ENCODE measurements around the gene PCSK2.

Gene PCSK2

DNA sequence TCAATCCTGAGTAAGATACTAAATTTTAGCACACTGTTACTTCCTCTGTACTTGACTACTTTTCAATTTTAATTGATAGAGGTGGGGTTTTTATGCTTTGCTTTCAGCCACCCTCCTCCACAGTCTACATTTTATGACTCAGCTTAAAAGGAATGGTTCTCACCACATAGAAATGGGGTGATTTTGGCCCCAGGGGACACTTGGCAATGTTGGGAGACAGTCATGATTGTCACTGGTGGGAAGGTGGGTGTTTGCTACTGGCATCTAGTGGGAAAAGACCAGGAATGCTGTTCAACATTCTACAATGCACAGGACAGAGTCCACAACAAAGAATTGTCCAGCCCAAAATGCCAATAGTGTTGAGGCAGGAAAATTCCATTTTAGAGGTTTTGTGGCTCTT lies 71.3 kb downstream of the PCSK2 start:
- H3K27ac ChIP-seq (ENCODE audit: insufficient read depth, low read depth, low read length, poor library complexity, severe bottlenecking) = no peak overlapping the region
- H3K9me3 ChIP-seq (ENCODE audit: control insufficient read depth, low read length) = no peaks in the 10 kb centered on the region
- H3K27me3 ChIP-seq (ENCODE audit: control insufficient read depth, insufficient read depth, low read length, poor library complexity, severe bottlenecking) = no peaks in the 10 kb centered on the region
- H3K4me1 ChIP-seq (ENCODE audit: control insufficient read depth, insufficient read depth, low read length) = no peaks in the 10 kb centered on the region
- H3K36me3 ChIP-seq (ENCODE audit: control insufficient read depth, insufficient read depth, low read length) = no peaks in the 10 kb centered on the region
- no peak overlapping the region for H3K4me3 ChIP-seq (ENCODE audit: insufficient read depth, low read depth, low read length)

DNA sequence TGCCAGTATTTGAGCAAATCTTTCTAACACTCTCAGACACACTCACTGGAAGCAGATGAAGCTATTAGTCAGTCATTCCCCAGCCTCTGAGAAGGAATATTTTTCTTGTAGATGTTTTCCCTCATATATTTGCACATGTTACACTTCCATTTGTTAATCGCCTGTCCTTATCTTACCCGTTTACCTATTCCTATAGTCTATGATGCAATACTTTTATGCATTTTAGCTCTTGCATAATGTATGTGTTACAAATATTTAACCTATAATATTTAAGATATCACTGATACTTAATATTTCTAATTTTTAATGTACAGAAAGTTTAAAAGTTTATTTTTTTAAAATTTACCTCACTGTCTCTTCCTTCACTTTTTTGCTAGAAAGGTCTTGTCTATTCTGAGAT lies 71.9 kb downstream of the PCSK2 start:
- WGBS, 2 experiments = no CpG with 5 or more reads among the region's 2 CpGs
- Histone ChIP-seq H3K27ac (ENCODE audit: insufficient read depth, low read depth, low read length, poor library complexity, severe bottlenecking) (no peak overlapping the region), H3K36me3 (ENCODE audit: control insufficient read depth, insufficient read depth, low read length) (no peaks in the 10 kb centered on the region), H3K4me3 (ENCODE audit: insufficient read depth, low read depth, low read length) (no peak overlapping the region), H3K27me3 (ENCODE audit: control insufficient read depth, insufficient read depth, low read length, poor library complexity, severe bottlenecking) (no peaks in the 10 kb centered on the region), H3K9me3 (ENCODE audit: control insufficient read depth, low read length) (no peaks in the 10 kb centered on the region), H3K4me1 (ENCODE audit: control insufficient read depth, insufficient read depth, low read length) (no peaks in the 10 kb centered on the region)

DNA sequence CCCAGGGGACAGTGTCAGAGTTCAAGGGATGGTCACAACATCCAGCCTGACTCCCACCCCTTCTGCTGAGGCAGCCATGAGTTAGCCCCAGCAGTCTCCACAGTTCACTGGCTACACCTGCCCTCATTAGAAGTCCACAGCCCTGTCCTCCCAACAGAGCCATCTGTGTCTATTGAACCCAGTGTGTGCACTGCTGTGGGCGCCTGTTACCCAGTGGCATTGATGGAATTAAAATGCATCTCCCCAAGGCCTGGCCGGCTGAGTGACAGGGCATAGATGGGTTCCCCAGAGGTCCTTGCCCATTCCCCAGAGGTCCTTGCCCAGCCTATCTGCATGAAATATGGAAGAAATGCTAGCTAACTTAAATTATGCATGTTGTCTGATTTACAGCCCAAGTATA lies 73.3 kb downstream of the PCSK2 start:
- Histone ChIP-seq H3K9me3 (ENCODE audit: control insufficient read depth, low read length) (no peaks in the 10 kb centered on the region), H3K27ac (ENCODE audit: insufficient read depth, low read depth, low read length, poor library complexity, severe bottlenecking) (no peak overlapping the region), H3K4me3 (ENCODE audit: insufficient read depth, low read depth, low read length) (no peak overlapping the region), H3K4me1 (ENCODE audit: control insufficient read depth, insufficient read depth, low read length) (no peaks in the 10 kb centered on the region), H3K36me3 (ENCODE audit: control insufficient read depth, insufficient read depth, low read length) (no peaks in the 10 kb centered on the region), H3K27me3 (ENCODE audit: control insufficient read depth, insufficient read depth, low read length, poor library complexity, severe bottlenecking) (no peaks in the 10 kb centered on the region)
- WGBS, 2 experiments = 93 to 95% methylated on average over 2 of the region's 2 CpGs

DNA sequence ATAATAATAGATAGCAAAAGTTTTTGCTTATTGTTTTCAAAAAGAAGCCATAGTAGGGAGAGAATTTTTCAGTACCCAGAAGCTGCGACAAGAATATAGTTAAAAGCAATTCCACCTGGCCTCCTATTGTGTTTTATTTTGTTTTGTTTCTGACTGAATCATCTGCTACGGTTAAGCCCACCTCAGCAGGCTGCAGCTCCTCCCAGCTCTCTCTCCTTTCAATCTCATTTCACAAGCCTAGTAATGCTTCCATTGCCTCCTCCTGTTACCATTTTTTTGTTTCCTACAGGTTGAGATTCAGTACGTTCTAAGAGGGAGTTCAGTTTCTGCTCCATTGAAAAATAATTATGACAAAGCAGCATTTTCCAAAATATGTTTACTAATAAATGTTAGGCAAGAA lies 77.9 kb downstream of the PCSK2 start:
- Histone ChIP-seq H3K4me3 (ENCODE audit: insufficient read depth, low read depth, low read length) (no peak overlapping the region), H3K27ac (ENCODE audit: insufficient read depth, low read depth, low read length, poor library complexity, severe bottlenecking) (no peak overlapping the region), H3K36me3 (ENCODE audit: control insufficient read depth, insufficient read depth, low read length) (no peaks in the 10 kb centered on the region), H3K4me1 (ENCODE audit: control insufficient read depth, insufficient read depth, low read length) (no peaks in the 10 kb centered on the region), H3K9me3 (ENCODE audit: control insufficient read depth, low read length) (no peaks in the 10 kb centered on the region), H3K27me3 (ENCODE audit: control insufficient read depth, insufficient read depth, low read length, poor library complexity, severe bottlenecking) (no peaks in the 10 kb centered on the region)
- WGBS, 2 experiments = 0 to 2% methylated on average over 2 of the region's 3 CpGs

DNA sequence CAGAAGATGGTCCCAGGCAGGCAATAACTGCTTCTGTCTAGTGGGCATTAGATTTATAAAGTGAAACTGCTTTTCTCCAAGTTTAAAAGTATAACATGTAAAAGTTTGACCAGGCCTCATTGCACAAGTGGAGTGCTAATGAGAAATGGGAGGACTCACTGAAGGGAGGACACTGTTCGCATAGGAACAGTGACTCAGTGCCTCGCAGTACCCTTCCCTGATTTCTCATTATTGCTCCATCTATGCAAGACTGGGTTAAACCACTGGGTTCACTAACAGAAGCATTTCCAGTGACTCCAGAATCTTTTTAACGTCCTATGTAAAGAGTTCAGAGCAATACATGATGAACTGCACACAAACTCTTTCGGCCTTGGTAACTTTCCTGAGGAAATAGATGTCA lies 79.6 kb downstream of the PCSK2 start:
- Histone ChIP-seq H3K27me3 (ENCODE audit: control insufficient read depth, insufficient read depth, low read length, poor library complexity, severe bottlenecking) (no peaks in the 10 kb centered on the region), H3K9me3 (ENCODE audit: control insufficient read depth, low read length) (no peaks in the 10 kb centered on the region), H3K4me3 (ENCODE audit: insufficient read depth, low read depth, low read length) (no peak overlapping the region), H3K4me1 (ENCODE audit: control insufficient read depth, insufficient read depth, low read length) (no peaks in the 10 kb centered on the region), H3K36me3 (ENCODE audit: control insufficient read depth, insufficient read depth, low read length) (no peaks in the 10 kb centered on the region), H3K27ac (ENCODE audit: insufficient read depth, low read depth, low read length, poor library complexity, severe bottlenecking) (no peak overlapping the region)
- WGBS, 2 experiments = 96 to 97% methylated on average over 4 of the region's 4 CpGs

DNA sequence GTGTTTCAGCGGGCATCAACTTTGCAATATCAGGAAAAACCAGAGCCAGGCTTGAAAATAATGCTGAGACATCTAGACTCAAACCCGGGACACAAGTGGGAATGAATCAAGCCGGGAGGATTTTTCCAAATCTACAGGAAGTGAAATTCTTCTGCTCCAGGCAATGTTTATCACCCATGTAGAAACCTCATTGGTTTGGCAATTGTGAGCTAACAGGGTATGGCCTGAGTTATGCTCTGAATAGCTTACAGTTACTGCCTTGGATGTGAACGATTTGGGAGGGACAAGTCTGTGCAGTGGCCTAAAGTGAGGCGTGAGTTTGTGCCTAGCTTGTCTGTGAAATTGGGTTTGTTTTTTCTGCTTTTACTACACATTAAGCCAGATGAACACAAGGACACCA lies 87.4 kb downstream of the PCSK2 start:
- 93 to 97% methylated on average over 5 of the region's 5 CpGs for WGBS, 2 experiments
- H3K27me3 ChIP-seq (ENCODE audit: control insufficient read depth, insufficient read depth, low read length, poor library complexity, severe bottlenecking) = no peaks in the 10 kb centered on the region
- H3K9me3 ChIP-seq (ENCODE audit: control insufficient read depth, low read length) = no peaks in the 10 kb centered on the region
- no peaks in the 10 kb centered on the region for H3K4me1 ChIP-seq (ENCODE audit: control insufficient read depth, insufficient read depth, low read length)
- H3K36me3 ChIP-seq (ENCODE audit: control insufficient read depth, insufficient read depth, low read length) = no peaks in the 10 kb centered on the region
- no peak overlapping the region for H3K4me3 ChIP-seq (ENCODE audit: insufficient read depth, low read depth, low read length)
- no peak overlapping the region for H3K27ac ChIP-seq (ENCODE audit: insufficient read depth, low read depth, low read length, poor library complexity, severe bottlenecking)

DNA sequence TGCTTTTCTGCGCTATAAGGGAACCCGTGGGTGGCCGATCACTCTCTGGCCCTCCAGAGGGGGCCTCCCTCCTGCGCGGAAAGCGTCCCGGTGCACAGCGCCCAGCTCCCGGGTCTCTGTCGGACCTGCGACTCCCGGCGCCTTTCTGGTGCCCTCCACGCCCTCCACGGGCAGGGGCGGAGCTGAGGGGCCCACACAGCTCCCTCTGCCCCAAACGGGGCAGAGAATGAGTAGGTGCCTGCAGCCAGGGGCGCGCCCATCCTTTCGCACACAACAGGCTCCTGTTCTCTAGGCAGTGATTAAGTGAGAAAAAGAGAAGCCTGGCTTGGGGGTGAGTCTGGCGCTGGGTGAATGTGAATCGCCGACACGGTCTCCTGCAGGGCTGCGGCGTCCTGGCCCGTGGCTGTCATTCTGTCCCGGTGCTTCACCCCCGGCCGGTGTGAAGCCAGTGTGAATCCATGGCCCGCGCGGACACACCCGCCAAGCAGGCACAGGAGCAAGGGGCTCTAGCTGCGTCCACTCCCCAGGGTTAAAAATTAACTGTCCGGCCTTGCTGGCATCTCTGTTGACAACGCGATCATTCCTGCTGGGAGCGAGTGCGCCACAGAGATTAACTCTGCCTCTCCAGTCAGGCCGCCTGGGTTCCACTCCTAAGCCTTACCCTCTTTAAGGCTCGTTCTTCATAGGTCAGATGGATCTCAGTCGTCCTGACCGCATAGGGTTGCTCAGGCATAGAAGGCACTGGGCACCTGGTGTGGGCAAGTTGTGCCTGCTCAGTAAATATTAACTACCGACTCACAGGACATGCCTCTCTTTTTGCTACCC lies 88.8 kb downstream of the PCSK2 start:
- no peaks in the 10 kb centered on the region for H3K27me3 ChIP-seq (ENCODE audit: control insufficient read depth, insufficient read depth, low read length, poor library complexity, severe bottlenecking)
- H3K9me3 ChIP-seq (ENCODE audit: control insufficient read depth, low read length) = no peaks in the 10 kb centered on the region
- WGBS, 2 experiments = 92 to 93% methylated on average over 45 of the region's 45 CpGs
- H3K4me1 ChIP-seq (ENCODE audit: control insufficient read depth, insufficient read depth, low read length) = no peaks in the 10 kb centered on the region
- no peak overlapping the region for H3K27ac ChIP-seq (ENCODE audit: insufficient read depth, low read depth, low read length, poor library complexity, severe bottlenecking)
- no peaks in the 10 kb centered on the region for H3K36me3 ChIP-seq (ENCODE audit: control insufficient read depth, insufficient read depth, low read length)
- no peak overlapping the region for H3K4me3 ChIP-seq (ENCODE audit: insufficient read depth, low read depth, low read length)

DNA sequence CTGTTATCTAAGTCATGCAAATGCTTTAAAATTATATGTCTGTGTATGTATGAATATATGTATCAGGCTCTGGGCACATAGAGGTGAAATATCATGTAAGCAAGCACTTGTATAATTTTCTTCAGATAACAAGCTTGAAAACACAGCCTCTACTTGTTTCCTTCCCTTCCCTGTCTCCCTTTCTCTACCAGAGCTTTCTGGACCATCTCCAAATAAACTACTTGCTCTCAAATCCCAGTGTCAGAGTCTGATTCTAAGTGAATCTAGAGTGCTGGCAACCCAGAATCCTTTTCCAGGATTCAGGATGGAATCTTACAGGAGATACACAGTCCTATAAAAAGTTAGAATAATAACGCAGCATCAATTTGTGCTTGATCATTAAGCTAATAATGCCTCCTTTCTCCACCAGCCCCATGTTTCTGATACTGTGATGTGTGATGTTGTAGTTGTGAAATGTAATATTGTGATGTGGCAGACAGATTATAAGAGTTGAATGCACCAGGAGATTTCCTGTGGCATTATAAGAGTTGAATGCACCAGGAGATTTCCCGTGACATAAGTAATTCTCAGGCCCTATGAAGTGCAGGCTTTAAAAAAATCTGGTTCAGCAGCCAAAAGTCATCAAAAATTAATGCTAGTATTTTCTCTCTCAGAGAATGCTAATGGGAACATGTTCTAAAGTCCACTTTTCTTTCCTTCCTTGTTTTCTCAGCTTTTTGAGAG lies 89.6 kb downstream of the PCSK2 start:
- WGBS, 2 experiments = 46 to 50% methylated on average over 2 of the region's 2 CpGs
- no peaks in the 10 kb centered on the region for H3K27me3 ChIP-seq (ENCODE audit: control insufficient read depth, insufficient read depth, low read length, poor library complexity, severe bottlenecking)
- no peaks in the 10 kb centered on the region for H3K4me1 ChIP-seq (ENCODE audit: control insufficient read depth, insufficient read depth, low read length)
- H3K36me3 ChIP-seq (ENCODE audit: control insufficient read depth, insufficient read depth, low read length) = no peaks in the 10 kb centered on the region
- H3K4me3 ChIP-seq (ENCODE audit: insufficient read depth, low read depth, low read length) = no peak overlapping the region
- no peak overlapping the region for H3K27ac ChIP-seq (ENCODE audit: insufficient read depth, low read depth, low read length, poor library complexity, severe bottlenecking)
- H3K9me3 ChIP-seq (ENCODE audit: control insufficient read depth, low read length) = no peaks in the 10 kb centered on the region

DNA sequence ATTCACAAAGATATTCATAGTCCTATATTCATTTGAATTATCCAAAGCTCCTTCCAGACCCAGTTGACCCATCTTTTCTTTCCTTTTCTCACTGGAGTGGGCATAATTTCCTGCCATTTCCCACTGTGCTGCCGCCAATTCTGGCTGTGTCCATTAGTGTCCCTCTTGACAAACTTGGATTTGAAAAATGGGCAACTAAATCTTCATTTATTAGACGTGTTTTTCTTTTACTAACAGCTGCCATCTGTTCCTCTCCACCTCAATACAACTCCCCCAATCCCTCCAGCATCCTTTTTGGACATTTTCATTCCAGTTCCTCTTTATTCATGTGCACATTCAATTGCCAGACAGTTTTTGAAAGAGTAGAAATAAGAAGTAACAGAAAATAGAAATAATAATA lies 90.5 kb downstream of the PCSK2 start:
- no peaks in the 10 kb centered on the region for H3K4me1 ChIP-seq (ENCODE audit: control insufficient read depth, insufficient read depth, low read length)
- no peak overlapping the region for H3K4me3 ChIP-seq (ENCODE audit: insufficient read depth, low read depth, low read length)
- no peaks in the 10 kb centered on the region for H3K36me3 ChIP-seq (ENCODE audit: control insufficient read depth, insufficient read depth, low read length)
- whole genome bisulfite sequencing, 2 experiments = 82 to 89% methylated on average over 2 of the region's 2 CpGs
- H3K9me3 ChIP-seq (ENCODE audit: control insufficient read depth, low read length) = no peaks in the 10 kb centered on the region
- H3K27me3 ChIP-seq (ENCODE audit: control insufficient read depth, insufficient read depth, low read length, poor library complexity, severe bottlenecking) = no peaks in the 10 kb centered on the region
- no peak overlapping the region for H3K27ac ChIP-seq (ENCODE audit: insufficient read depth, low read depth, low read length, poor library complexity, severe bottlenecking)

DNA sequence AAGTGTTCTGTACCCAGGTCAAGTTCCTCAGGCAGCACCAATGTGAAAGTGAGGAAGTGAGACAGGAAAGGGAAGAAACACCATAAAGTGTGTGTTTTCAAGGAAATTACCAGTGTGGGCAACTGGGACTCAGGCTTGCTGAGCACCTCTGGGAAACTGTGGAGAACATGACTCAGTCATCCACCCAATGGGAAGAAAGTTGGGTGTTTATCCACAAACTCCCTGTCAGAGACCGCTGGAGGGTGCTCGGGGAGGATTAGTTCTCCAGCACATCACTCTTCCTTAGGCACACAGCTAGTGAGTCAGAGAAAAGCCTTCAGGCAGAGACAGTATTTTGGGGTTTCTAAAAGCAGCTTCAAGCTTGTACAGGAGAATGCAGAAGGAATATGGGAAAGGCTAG lies 93.6 kb downstream of the PCSK2 start:
- 88 to 95% methylated on average over 2 of the region's 2 CpGs for WGBS, 2 experiments

More for the DNA sequence above, 93.6 kb downstream of the PCSK2 start:
- Histone ChIP-seq H3K27ac (ENCODE audit: insufficient read depth, low read depth, low read length, poor library complexity, severe bottlenecking) (no peak overlapping the region), H3K4me1 (ENCODE audit: control insufficient read depth, insufficient read depth, low read length) (no peaks in the 10 kb centered on the region), H3K27me3 (ENCODE audit: control insufficient read depth, insufficient read depth, low read length, poor library complexity, severe bottlenecking) (no peaks in the 10 kb centered on the region), H3K9me3 (ENCODE audit: control insufficient read depth, low read length) (no peaks in the 10 kb centered on the region), H3K4me3 (ENCODE audit: insufficient read depth, low read depth, low read length) (no peak overlapping the region), H3K36me3 (ENCODE audit: control insufficient read depth, insufficient read depth, low read length) (no peaks in the 10 kb centered on the region)
